GM19455 (cell line): ENCODE measurements around the gene SNRPA.
"Not testable (repeated sequence)": the region's sequence is repeated elsewhere in the genome, so short reads cannot be mapped to it uniquely, and the experiment has no call there.

Source experiments
- ATAC-seq: cut with Tn5 transposase; IDR thresholded peaks from one replicate; pipeline ENCODE4 v1.9.1; 2021; ENCODE audit not compliant: unreplicated experiment

Gene SNRPA

GRCh38 chr19:40721140-40721486 lies 29.9 kb upstream of the SNRPA start:
- no peak for ATAC-seq

- ATAC-seq = no peak
Observed at GRCh38 chr19:40721936-40722661, 28.9 kb upstream of the SNRPA start.

- no peak for ATAC-seq
Observed at GRCh38 chr19:40723661-40724254, 27.2 kb upstream of the SNRPA start.

GRCh38 chr19:40724315-40724714 lies 26.7 kb upstream of the SNRPA start:
- ATAC-seq = no peak

- no peak for ATAC-seq
Observed at GRCh38 chr19:40724855-40725254, 26.1 kb upstream of the SNRPA start.

- ATAC-seq = no peak
Observed at GRCh38 chr19:40726279-40726678, 24.7 kb upstream of the SNRPA start.

- not testable (repeated sequence) for ATAC-seq
Observed at GRCh38 chr19:40730065-40730464, 20.9 kb upstream of the SNRPA start.

- not testable (repeated sequence) for ATAC-seq
Observed at GRCh38 chr19:40732304-40732703, 18.7 kb upstream of the SNRPA start.

GRCh38 chr19:40733149-40733548 lies 17.9 kb upstream of the SNRPA start:
- ATAC-seq = no peak

- no peak for ATAC-seq
Observed at GRCh38 chr19:40735013-40735771, 15.8 kb upstream of the SNRPA start.

- ATAC-seq = no peak
Observed at GRCh38 chr19:40736661-40737060, 14.3 kb upstream of the SNRPA start.

GRCh38 chr19:40737102-40737644 lies 13.8 kb upstream of the SNRPA start:
- no peak for ATAC-seq

GRCh38 chr19:40739030-40739839 lies 11.8 kb upstream of the SNRPA start:
- ATAC-seq = no peak

- ATAC-seq = no peak
Observed at GRCh38 chr19:40739871-40740703, 10.9 kb upstream of the SNRPA start.

- no peak for ATAC-seq
Observed at GRCh38 chr19:40740747-40741146, 10.3 kb upstream of the SNRPA start.

- ATAC-seq = no peak
Observed at GRCh38 chr19:40741527-40742390, 9.2 kb upstream of the SNRPA start.

GRCh38 chr19:40742477-40742876 lies 8.5 kb upstream of the SNRPA start:
- ATAC-seq = no peak

- ATAC-seq = no peak
Observed at GRCh38 chr19:40742886-40743285, 8.1 kb upstream of the SNRPA start.

GRCh38 chr19:40743926-40744325 lies 7.1 kb upstream of the SNRPA start:
- ATAC-seq = no peak
